C1 segment of cervical spinal cord (tissue), 14 donors: ENCODE measurements around the gene HDAC4.
"Not testable (repeated sequence)": the region's sequence is repeated elsewhere in the genome, so short reads cannot be mapped to it uniquely, and the experiment has no call there.

Experiments
- DNase-seq, 14 donors: peaks; one replicate each; lab custom pipeline; 2025; lab: John Stamatoyannopoulos, UW

HDAC4 gene

DNA sequence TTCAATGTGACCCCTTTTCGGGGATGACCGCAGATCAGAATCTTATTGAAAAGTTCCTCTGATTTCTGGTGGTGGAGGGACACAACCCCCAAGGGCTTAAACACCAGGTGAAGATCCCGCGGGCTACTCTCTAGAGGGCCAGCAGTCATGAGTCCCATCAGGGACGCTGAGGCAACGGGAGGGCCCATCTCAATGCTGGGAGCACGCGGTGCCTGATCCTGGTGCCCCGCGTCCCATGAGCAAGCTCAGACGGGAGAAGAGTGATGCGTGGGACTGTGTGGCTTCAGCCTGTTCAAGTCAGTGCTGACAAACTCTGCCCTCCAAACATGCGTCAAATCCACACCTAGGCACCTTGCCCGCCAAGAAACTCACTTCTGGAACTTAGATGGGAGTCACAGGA is 328.0 kb downstream of the HDAC4 start:
- no peak for DNase-seq

DNA sequence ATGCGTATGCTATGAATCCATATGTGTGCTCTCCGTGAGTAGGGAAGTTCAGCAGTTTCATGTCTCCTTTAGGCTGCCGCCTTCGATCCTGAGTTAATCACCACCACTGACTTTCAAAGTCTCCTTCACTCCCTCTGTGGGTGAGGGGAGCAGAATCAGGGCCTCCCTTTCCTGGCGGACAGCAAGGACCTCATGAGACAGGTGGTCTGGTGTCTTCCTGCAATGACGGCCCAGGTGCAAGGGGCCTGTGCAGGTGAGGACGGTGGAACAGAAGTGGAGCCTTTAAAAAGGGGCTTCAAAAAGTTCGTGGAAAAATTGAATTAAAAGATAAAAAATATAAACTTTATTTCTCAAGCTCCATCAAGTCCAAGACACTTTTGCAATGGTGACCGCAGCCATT is 330.4 kb downstream of the HDAC4 start:
- DNase-seq, result no peak

DNA sequence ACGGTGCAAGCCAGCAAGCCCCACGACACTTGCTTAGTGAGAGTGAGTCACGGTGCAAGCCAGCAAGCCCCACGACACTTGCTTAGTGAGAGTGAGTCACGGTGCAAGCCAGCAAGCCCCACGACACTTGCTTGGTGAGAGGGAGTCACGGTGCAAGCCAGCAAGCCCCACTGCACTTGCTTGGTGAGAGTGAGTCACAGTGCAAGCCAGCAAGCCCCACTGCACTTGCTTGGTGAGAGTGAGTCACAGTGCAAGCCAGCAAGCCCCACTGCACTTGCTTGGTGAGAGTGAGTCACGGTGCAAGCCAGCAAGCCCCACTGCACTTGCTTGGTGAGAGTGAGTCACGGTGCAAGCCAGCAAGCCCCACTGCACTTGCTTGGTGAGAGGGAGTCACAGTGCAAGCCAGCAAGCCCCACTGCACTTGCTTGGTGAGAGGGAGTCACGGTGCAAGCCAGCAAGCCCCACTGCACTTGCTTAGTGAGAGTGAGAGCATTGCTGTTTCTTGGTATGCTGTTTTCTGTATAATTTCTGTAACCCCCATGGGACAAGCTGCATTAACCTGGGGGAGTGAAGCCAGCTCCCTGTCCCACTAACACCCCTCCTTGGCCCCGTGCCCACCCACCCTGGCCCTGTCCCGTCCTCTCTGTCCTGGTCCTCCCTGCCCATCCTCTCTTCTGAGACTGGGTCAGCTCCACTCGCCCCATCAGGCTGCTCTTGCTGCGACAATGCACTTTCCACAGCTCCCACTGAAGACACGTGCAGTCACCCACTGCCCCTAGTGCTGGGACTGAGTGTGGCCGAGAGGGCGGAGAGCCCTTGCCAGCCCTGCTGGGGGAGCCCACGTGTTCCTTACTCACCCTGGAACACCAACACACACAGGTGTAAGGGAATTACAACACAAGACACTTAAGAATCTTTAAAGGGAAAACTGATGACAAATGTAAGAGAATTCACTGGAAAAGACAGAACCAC is 331.2 kb downstream of the HDAC4 start:
- not testable (repeated sequence) for DNase-seq

DNA sequence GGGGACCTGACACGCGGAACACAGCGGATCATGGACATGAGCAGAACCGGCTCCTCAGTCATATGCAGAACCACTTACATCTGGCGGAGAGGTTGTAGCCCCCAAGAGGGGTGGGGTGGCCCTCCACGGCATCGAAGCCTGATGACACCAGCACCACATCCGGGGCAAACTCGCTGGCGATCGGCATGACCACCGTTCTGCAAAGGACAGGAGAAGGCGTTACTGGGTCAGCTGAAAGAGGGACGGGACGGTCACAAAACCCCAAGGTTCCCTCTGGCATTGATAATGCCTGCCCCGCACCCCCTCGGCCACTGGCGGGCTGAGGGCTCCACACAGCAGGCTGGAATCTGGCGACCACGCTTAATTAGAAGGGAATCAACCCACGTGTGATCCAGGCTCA is 332.4 kb downstream of the HDAC4 start:
- DNase-seq, result no peak

DNA sequence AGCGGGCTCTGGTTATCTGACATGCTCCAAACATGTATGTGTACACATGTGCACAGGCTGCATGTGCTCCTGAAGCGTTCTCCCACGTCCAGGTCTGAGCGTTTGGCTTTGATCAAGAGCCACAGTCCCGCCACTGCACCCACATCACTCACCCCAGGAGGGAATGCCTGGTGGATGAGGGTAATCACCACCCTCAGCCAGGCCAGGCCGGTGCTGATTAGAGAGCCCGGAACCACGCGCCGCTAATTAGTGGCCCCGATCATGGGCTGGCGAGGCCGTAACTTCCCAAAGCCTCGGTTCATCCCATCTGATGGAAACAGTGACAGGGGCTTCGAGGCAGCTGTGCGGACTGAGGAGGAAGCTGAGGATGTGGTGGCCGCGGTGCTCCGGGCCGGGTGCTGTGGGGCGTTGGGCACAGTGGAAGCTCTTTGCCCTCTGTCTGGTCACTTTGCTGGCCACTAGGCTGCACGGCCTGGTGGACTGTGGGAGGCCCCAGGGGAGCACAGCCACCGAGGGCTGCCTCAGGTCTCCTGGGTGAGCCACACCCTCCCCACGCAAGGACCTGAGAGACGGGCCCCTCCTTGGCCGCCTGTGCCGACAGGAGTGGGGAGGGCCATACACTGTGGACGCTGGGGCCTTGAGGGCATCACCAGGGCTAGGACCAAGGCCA is 333.5 kb downstream of the HDAC4 start:
- DNase-seq, result no peak

DNA sequence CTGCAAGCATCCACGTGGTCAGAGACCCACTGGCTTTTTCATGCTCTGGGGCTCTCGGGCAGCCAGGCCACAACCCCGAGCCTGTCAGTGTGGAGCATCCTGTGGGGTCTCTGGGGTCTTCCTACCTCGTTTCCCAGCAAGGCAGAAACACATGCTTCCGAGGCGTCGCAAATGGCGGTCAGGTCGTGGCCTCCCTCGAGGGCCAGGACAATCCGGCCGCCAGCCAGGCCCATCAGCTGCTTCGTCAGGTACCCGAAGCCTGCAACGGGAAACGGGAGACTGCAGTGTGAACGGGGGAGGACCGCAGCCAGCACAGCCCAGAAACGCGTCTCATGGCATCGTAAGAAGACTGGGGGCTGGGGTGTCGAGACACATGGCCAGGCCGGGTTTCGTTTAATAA is 334.2 kb downstream of the HDAC4 start:
- DNase-seq, result no peak

DNA sequence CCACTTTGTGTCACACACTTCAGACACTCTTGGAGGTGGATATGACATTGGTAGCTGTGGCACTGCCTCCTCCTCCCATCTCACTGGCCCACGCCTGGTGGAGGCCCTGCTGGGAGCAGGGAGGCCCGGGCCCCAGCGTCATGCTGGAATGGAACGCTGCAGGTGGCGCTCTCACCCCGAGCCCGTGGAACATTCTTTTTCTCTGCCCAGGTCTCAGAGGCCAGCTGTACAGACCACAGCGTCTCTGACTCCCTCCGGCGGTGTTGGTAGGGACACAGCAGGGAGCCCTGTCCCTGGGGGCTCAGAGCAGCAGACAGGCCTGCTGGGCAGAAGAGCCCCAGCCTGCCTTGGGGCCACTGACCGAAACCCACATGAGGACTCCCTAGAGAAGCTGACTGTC is 334.9 kb downstream of the HDAC4 start:
- no peak for DNase-seq

DNA sequence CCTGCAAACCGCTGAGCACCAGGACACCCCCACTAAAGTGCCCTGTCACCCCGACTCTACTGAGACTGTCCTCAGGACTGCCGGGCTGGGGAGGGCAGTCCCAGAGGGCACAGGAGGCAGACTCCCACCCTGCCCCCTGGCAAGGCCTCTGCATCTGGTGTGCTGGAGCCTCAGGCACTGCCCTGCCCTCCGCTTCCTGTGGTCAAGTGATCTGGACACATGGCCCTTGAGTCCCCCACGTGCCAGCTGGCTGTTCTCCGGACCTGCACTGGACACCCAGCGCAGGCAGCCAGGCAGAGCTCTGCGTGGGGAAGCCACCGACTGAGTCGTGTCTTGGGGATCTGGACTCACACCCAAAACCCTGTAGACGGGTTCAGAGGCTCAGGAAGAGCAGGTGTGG is 335.3 kb downstream of the HDAC4 start:
- DNase-seq, result no peak

DNA sequence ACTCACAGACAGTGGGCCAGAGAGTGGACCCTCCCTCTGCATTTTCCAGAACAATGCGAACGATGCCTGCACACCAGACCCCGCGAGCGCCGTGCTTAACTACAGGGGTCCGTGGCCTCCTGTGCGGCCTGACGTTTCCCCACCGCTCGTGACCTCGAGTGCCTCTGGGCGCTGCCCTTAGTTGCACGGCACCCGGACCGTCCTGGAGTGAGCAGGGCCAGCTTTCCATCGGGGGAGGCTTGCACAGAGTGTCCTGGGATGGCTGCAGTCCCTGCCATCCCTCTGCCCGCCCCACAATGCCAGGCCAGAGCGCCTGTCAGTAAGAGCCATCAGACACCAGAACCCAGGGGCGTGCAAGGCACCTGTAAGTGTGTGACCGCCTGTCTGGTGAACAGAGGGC is 335.9 kb downstream of the HDAC4 start:
- no peak for DNase-seq

DNA sequence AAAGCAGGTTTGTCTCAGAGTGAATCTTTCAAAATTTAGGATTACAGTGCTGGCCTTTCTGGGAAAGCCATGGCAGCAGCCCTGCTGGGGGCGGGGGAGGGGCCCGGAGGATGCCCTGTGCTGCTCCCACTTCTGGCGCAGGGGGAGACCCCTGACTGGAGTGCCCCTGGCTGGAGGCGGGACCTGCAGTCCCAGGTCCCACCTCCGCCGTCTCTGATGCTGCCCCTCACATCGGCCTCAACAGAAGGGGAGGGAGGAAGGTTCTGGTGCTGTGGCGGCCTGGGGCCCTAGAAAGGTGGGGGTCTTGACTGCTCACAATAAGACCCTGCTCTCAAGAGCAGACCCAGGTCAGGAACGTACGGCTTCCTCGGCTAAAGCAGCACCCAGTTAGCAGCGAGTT is 336.6 kb downstream of the HDAC4 start:
- no peak for DNase-seq

DNA sequence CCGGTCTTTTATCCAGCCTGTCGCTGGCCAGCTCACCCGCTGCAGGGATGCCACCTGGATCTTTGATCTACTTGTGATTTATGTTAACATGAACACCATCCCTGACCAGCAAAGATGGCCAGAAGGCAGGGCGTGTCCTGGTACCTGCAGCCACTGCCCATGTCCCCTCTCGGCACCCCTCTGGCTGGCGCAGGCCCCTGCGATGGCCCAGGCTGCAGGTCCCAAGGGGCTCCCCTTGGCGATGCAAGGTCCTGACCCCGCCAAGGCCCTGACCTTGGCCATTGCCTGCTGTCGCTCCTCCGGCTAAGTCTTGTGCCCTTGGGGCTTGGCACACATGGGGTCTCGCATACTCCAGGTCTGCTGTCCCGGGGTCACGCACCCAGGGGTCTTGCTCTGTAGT is 338.1 kb downstream of the HDAC4 start:
- DNase-seq, result no peak

DNA sequence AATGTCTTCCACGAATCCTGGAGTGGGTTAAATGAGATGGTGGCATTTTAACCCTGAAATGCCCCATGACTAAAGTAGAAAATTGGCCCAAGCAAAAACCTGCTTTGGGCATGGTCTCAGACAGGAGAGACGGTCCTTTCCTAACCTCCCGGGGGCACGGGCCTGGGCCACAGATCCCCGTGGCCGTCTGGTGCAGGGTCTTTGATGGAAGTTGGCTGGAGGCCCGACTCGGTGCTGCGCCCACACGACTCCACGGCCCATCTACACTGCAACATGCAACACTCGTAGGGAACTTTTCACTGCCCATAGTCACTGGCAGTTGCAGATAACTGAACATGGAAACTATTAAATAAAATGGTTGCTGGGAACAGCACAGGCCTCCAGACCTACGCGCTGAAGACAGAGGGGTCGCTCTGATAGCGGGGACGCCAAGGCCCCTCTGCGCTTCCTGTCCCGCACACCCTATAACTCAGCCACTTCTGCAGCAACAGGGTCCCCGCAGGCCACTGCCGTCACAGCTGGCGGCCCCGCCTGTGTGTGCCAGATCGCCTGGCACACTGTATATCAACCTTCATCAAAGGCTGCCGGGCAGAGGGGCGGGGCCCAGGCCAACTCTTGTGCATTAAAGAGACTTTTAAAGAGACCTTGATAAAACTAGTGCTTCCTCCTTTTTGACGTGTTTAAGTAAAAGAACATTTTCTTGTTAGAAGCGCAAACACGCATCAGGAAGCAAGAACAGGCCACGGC is 338.8 kb downstream of the HDAC4 start:
- DNase-seq, result no peak

DNA sequence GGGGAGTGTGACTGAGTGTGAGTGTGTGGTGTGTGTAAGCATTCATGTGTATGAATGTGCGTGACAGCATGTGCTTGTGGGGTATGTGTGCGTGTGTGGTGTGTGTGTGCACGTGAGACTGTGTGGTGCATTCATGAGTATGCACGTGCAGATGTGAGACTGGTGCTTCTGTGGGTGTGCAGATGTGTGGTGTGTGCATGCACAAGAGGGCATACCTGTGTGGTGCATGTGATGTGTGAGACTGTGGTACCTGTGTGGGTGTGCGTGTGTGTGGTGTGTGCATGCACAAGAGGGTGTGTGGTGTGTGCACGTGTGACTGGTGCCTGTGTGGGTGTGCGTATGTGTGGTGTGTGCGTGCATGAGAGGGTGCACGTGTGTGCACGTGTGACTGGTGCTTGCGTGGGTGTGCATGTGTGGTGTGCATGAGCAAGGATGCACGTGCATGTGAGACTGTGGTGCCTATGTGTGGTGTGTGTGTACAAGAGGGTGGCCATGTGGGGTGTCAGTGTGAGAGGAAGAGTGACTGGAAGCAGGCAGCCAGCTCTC is 339.6 kb downstream of the HDAC4 start:
- no peak for DNase-seq

DNA sequence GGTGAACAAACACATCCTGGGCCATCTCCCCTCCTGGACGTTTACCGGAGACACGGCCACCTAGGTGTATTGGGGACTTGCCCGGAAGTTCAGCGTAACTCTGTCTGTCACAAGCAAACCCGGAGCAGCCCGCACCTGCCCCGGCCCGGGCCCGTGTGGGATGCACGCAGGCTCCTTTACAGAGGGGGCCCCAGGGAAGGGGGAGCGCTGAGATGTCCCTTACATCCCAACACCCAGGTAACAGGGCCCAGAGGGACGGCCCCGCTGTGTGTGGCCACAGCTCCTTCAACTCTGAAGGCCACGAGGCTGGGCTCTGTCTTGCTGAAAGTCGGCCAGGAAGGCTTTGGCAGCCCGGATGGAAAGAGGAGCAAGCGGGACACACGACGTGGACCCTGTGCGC is 340.1 kb downstream of the HDAC4 start:
- DNase-seq, result no peak

DNA sequence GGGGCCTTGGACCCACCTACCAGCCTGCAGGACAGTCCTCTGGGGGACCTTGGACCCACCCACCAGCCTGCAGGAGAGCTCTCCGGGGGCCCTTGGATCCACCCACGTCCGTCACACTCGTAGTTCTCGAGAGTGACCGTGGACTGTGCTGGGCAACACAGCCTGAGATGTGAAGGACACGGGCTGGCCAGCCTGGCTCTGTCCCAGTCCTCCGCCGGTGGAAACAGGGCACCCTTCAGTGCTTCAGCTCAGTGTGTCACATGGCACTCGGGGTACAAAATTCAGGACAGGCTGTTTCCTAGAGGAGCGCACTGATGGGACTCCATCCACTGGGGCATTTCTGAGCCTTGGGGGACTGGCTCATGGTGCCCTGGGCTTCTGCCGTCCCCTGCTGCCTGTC is 341.0 kb downstream of the HDAC4 start:
- DNase-seq, result no peak

DNA sequence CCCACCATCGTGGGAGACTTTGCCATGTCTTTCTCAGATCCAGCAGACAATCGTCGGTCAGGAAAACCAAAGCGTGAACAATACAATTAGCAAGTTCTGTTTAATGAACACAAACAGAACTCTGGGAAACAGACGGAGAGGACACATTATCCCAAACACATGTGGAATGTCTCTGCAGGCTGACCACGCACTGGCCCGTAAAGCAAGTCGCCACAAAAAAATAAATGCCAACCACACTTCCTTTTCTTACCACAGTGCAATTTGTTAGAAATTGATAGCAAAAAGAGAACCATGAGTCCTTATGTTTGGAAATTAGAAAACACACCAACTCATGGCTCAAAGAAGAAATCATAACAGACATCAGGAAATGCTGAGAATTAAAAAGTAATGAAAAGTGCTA is 342.1 kb downstream of the HDAC4 start:
- no peak for DNase-seq

DNA sequence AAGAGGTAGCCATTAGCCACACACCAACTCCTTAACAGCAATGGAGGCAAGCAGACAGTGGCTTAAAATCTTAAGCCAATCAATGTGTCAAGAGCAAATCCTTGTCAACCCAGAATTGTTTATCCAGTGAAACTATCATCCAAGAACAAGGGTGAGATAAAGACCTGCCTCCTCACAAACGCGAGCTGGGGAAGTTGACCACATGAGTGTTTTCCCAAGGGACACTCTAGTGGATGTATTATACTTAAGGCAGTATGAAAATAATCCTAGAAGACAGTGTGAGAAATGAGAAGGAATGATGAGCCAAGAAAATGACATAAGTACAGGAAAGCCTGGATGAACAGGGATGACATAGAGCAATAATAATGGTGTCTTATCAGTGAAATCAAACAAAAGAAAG is 343.3 kb downstream of the HDAC4 start:
- DNase-seq, result no peak

DNA sequence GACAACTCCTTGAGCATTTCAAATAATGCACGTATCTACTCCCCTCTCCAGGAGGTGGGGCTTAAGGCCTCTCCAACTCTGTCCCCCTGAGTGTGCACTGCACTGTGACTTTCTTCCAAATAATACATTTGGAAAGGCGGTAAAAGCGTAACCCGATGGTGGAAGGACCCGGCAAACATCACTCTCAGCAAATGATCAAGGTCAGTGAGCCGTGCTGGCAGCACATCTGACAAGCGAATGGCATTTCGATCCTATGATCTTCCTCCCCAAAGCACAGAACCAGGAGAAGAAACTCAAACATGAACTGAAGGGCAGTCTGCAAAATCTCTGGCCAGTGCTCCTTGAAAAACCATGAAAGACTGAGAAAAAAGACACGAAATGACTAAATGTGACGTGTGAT is 344.2 kb downstream of the HDAC4 start:
- no peak for DNase-seq

DNA sequence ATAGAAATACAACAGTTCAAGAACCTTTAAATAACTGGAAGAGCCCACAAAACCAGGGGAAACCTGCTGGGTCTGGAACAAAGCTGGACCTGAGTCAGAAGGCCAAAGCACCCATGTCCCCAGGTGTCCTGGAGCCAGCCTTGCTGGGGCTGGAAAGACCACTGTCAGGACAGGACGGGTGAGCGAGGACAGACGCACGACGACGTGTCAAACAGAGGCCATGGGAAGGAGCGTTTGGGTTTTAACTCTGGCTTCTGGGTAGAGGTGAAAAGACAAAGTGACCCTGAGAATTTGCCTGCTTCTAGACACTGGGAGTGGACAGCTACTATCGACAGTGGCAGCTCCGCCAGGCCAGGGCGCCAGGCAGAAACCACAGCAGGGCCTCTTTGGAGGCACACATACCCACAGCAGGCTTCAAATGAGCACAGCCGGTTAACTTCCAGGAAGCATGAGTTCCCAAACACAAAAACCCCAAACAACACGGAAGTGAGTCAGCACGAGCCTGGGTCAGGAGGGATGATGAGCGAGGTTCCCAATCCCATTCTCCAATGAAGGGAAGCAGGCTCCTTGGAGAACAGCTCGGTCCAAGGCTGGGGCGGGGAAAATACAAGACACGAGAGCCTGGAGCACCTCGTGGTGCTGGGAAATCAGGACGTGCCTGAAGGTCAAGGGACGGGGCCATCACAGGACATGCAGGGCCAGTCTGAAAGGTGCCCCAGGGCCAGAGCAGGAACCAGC is 344.9 kb downstream of the HDAC4 start:
- DNase-seq, result no peak

DNA sequence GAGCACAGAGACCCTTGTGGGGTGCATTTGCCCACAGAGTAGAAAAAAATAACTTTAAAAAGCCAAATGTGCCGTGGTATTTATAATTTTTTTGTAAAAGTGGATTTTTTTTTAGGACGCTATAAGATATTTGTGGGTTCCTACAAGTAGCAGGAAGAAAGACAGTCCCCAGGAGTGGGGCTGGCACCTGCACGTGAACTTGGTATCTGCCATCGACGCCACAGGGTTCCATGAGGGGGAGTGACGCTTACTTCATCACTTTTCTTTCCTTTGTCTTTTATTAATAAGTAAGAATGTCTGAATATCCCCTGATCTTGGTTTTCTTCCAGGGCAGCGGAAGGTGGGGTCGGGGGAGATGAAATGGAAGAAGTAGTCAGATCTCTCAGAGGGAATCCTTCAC is 345.9 kb downstream of the HDAC4 start:
- no peak for DNase-seq

DNA sequence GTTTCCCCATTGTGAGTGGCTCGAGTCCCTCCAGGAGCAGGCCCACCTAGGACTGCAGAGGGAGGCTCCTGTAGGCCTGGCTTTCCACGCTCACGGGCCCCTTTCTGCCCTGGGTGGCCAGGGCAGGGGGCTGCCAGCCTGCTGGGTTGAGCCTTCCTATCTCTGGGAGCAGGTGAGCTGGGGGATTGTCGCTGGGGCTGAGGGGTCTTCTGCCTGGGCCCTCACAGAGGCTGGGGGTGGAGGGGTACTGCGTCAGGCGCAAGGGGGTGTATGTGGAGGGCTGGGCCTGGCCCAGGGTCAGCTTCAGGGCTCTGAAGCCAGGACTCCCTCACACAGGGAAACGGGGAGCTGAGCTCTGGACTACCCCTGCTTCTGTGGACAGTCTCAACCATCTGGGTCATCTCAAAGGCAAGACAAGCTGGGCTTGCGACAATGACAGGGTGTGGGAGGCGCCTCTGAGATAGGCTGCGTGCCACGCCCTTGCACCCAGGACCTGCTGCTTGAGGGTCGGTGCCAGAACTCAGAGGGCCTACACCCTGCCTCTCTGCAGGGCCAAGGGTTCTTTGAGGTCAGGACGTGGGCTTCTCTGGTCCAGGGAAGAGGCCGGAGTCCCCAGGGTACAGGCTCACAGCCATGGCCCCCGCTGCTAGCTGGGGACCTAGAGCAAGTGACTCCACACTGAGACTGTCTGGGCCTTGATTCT is 346.9 kb downstream of the HDAC4 start:
- no peak for DNase-seq
